Measurements from ENCODE around the gene KRTCAP3.

Gene KRTCAP3

GRCh38 chr2:27441226-27441926 lies 805 bp upstream of the KRTCAP3 start:
- DNase-seq = no peak

- DNase-seq = no peak
Observed at GRCh38 chr2:27442920-27443282, 720 bp downstream of the KRTCAP3 start.

GRCh38 chr2:27445155-27445554 lies 3.0 kb downstream of the KRTCAP3 start:
- DNase-seq = no peak

- no peak for DNase-seq
Observed at GRCh38 chr2:27445615-27446014, 3.4 kb downstream of the KRTCAP3 start.

GRCh38 chr2:27446057-27446456 lies 3.9 kb downstream of the KRTCAP3 start:
- DNase-seq = no peak

GRCh38 chr2:27448381-27448780 lies 6.2 kb downstream of the KRTCAP3 start:
- no peak for DNase-seq

GRCh38 chr2:27451095-27451494 lies 8.9 kb downstream of the KRTCAP3 start:
- DNase-seq = no peak

- no peak for DNase-seq
Observed at GRCh38 chr2:27453968-27454367, 11.8 kb downstream of the KRTCAP3 start.

GRCh38 chr2:27461118-27461517 lies 18.9 kb downstream of the KRTCAP3 start:
- no peak for DNase-seq

GRCh38 chr2:27464443-27464842 lies 22.3 kb downstream of the KRTCAP3 start:
- no peak for DNase-seq

GRCh38 chr2:27471961-27472360 lies 29.8 kb downstream of the KRTCAP3 start:
- DNase-seq = no peak

- no peak for DNase-seq
Observed at GRCh38 chr2:27485496-27485895, 43.3 kb downstream of the KRTCAP3 start.

- no peak for DNase-seq
Observed at GRCh38 chr2:27489118-27489497, 46.9 kb downstream of the KRTCAP3 start.

- DNase-seq = no peak
Observed at GRCh38 chr2:27489498-27490397, 47.6 kb downstream of the KRTCAP3 start, which contains the start of gene IFT172. Gene IFT172, minus strand, starts transcription at chr2:27489743. Its CDS starts 90 bp downstream, at chr2:27489653.

- DNase-seq = no peak
Observed at GRCh38 chr2:27492557-27492956, 50.4 kb downstream of the KRTCAP3 start.

GRCh38 chr2:27493948-27494283 lies 51.7 kb downstream of the KRTCAP3 start:
- DNase-seq = no peak
